ENCODE data around the gene ALDH16A1.

ALDH16A1 gene

GRCh38 chr19:49518033-49518432, 65.0 kb downstream of the ALDH16A1 start:
- DNase-seq (ENCODE audit: insufficient read length, low spot score) (no peak), FAIRE-seq (no peak)
- TF ChIP-seq TAF1 (IDR thresholded peaks at IDR 0.05; ENCODE audit: low read depth, low read length): no peak
- no peak for TF ChIP-seq PAX5 (IDR thresholded peaks at IDR 0.05; ENCODE audit: insufficient read depth, low read length, severe bottlenecking)
- TF ChIP-seq SPI1 (IDR thresholded peaks at IDR 0.05; ENCODE audit: low read depth, low read length): no peak
- TF ChIP-seq POU2F2 (IDR thresholded peaks at IDR 0.05; ENCODE audit: low read depth, low read length): no peak
